GM23248 (cell line): ENCODE results near the gene ADRB2. TPM values are rescaled to one million over a fixed set of nuclear protein-coding genes. Genes with fewer than 3 reads are reported as not detected.

Source experiments
- DNase-seq: peaks from one replicate; pipeline ENCODE4 v3.0.0-alpha.2; 2015
- H2AFZ ChIP-seq: fragments of 200-600 bp; sonication (generic); 2 replicates; pipeline ENCODE4 v1.6.1; 2016; ENCODE audit warnings: antibody characterized with exemption
- H3F3A ChIP-seq: fragments of 200-600 bp; sonication (generic); 2 replicates; pipeline ENCODE4 v1.6.1; 2016; ENCODE audit warnings: mild to moderate bottlenecking, antibody characterized with exemption, mixed run types; ENCODE audit not compliant: insufficient read depth
- H3K27ac ChIP-seq: fragments of 200-600 bp; sonication (generic); 2 replicates; pipeline ENCODE4 v1.5.1; 2016; ENCODE audit warnings: mild to moderate bottlenecking
- H3K27me3 ChIP-seq: fragments of 200-600 bp; sonication (generic); replicated peaks from 2 replicates; pipeline ENCODE4 v1.6.1; 2016; ENCODE audit warnings: mild to moderate bottlenecking; ENCODE audit not compliant: insufficient read depth
- H3K36me3 ChIP-seq: fragments of 200-600 bp; sonication (generic); 2 replicates; pipeline ENCODE4 v1.6.1; 2016; ENCODE audit warnings: low read depth, mild to moderate bottlenecking
- H3K4me1 ChIP-seq: fragments of 200-600 bp; sonication (generic); 2 replicates; pipeline ENCODE4 v1.6.1; 2016; ENCODE audit warnings: mild to moderate bottlenecking; ENCODE audit not compliant: insufficient read depth
- H3K4me2 ChIP-seq: fragments of 200-600 bp; sonication (generic); one replicate; pipeline ENCODE4 v1.6.1; 2016; ENCODE audit warnings: mild to moderate bottlenecking; ENCODE audit not compliant: unreplicated experiment
- H3K4me3 ChIP-seq: fragments of 200-600 bp; sonication (generic); 2 replicates; pipeline ENCODE4 v1.5.1; 2016; ENCODE audit warnings: mild to moderate bottlenecking
- H3K79me2 ChIP-seq: fragments of 200-600 bp; sonication (generic); 2 replicates; pipeline ENCODE4 v1.6.1; 2016; ENCODE audit warnings: mild to moderate bottlenecking; ENCODE audit not compliant: insufficient read depth
- H3K9ac ChIP-seq: fragments of 200-600 bp; sonication (generic); 2 replicates; pipeline ENCODE4 v1.6.1; 2016; ENCODE audit warnings: mild to moderate bottlenecking
- H3K9me2 ChIP-seq: fragments of 200-600 bp; sonication (generic); 2 replicates; pipeline ENCODE4 v1.6.1; 2016; ENCODE audit warnings: mixed run types, mild to moderate bottlenecking, moderate library complexity; ENCODE audit not compliant: insufficient read depth
- H3K9me3 ChIP-seq: fragments of 200-600 bp; sonication (generic); one replicate; pipeline ENCODE4 v1.6.1; 2017; ENCODE audit warnings: low read depth
- H4K20me1 ChIP-seq: fragments of 200-600 bp; sonication (generic); 2 replicates; pipeline ENCODE4 v1.6.0; 2016; ENCODE audit not compliant: insufficient read depth
- EZH2 ChIP-seq: fragments of 200-600 bp; sonication (generic); IDR thresholded peaks from 2 replicates; pipeline ENCODE4 v1.6.1; 2018; ENCODE audit warnings: antibody characterized with exemption, mild to moderate bottlenecking; ENCODE audit not compliant: insufficient read depth, poor library complexity, severe bottlenecking
- EZH2phosphoT487 ChIP-seq: fragments of 200-600 bp; sonication (generic); IDR thresholded peaks from 2 replicates; pipeline ENCODE4 v1.6.1; 2018; ENCODE audit warnings: antibody characterized with exemption, moderate library complexity, mild to moderate bottlenecking, low read depth; ENCODE audit not compliant: insufficient read depth
- WGBS, 2 experiments: methylation state at CpG; one replicate each; pipeline ENCODE4 v1.1.6; 2015 to 2017; ENCODE audit warnings: low lambda C conversion rate in 2 of 2, low coverage in 1 of 2; ENCODE audit errors: missing lambda C conversion rate in 2 of 2; 5-methylcytosine and 5-hydroxymethylcytosine counted together
- in situ Hi-C: fragments of 300-500 bp; cut with MboI; formaldehyde crosslinking; loops from 2 replicates; pipeline ENCODE4 v1.15.0; 2020
- polyA plus RNA-seq: library from polyadenylated mRNA; unstranded; fragments of >200 nt; fragmentation: Nextera tagmentation; extraction: Ambion mirVana; gene quantifications from 2 replicates; pipeline ENCODE4 v1.2.1, GENCODE V29; 2016
- total RNA-seq: library from RNA; depleted of rRNA; stranded (reverse); fragments of >200 nt; shearing (Covaris generic); gene quantifications from 2 replicates; pipeline ENCODE4 v1.2.3, GENCODE V29; 2014

Gene ADRB2
- total and polyA plus RNA-seq, 2 experiments from 2014 or later: 0.19 to 0.65 TPM

GRCh38 chr5:148844433-148845280 lies 18.2 kb downstream of the ADRB2 start:
- 0 out of 2 replicates have a peak, but pooled peaks cover 9% of the 10 kb centered on the region for H3K4me1 ChIP-seq
- TF ChIP-seq EZH2phosphoT487: no peak
- TF ChIP-seq EZH2: no peak
- no peak overlapping the region for H3K9ac ChIP-seq
- H3K9me3 ChIP-seq: no peaks in the 10 kb centered on the region
- in situ Hi-C loops: no loop called here
- 94 to 96% methylated on average over 7 of the region's 7 CpGs for WGBS, 2 experiments
- H3K27me3 ChIP-seq: no peaks in the 10 kb centered on the region
- no peaks in the 10 kb centered on the region for H3K36me3 ChIP-seq
- no peaks in the 10 kb centered on the region for H3K79me2 ChIP-seq
- no peaks in the 10 kb centered on the region for H4K20me1 ChIP-seq
- H3K9me2 ChIP-seq: no peaks in the 10 kb centered on the region
- no peak overlapping the region for H3K4me2 ChIP-seq
- H3K27ac ChIP-seq: no peak overlapping the region
- no peak overlapping the region for H3K4me3 ChIP-seq
- DNase-seq: no peak
- H2AFZ ChIP-seq: no peak overlapping the region
- no peaks in the 10 kb centered on the region for H3F3A ChIP-seq

GRCh38 chr5:148846930-148847329 lies 20.5 kb downstream of the ADRB2 start:
- H3K27ac ChIP-seq: no peak overlapping the region
- H3K9ac ChIP-seq: no peak overlapping the region
- no peaks in the 10 kb centered on the region for H4K20me1 ChIP-seq
- no peaks in the 10 kb centered on the region for H3K36me3 ChIP-seq
- no peak overlapping the region for H3K4me3 ChIP-seq
- no peaks in the 10 kb centered on the region for H3F3A ChIP-seq
- H3K9me2 ChIP-seq: no peaks in the 10 kb centered on the region
- H3K9me3 ChIP-seq: no peaks in the 10 kb centered on the region
- DNase-seq: peak; percentile 47
- H3K79me2 ChIP-seq: no peaks in the 10 kb centered on the region
- no peaks in the 10 kb centered on the region; the same call in 1 of the 2 replicates for H3K27me3 ChIP-seq
- no peak overlapping the region for H3K4me2 ChIP-seq
- H3K4me1 ChIP-seq: 0 out of 2 replicates have a peak, but pooled peaks cover 9% of the 10 kb centered on the region
- in situ Hi-C loops: no loop called here
- no peak overlapping the region for H2AFZ ChIP-seq
- TF ChIP-seq EZH2 (no peak), EZH2phosphoT487 (no peak)

- TF ChIP-seq EZH2 (no peak), EZH2phosphoT487 (no peak)
- Histone ChIP-seq H3K9me2 (no peaks in the 10 kb centered on the region), H3K9ac (no peak overlapping the region), H2AFZ (no peak overlapping the region), H3K27me3 (no peaks in the 10 kb centered on the region; the same call in 1 of the 2 replicates), H3K9me3 (no peaks in the 10 kb centered on the region), H3K4me2 (no peak overlapping the region), H4K20me1 (no peaks in the 10 kb centered on the region), H3K27ac (no peak overlapping the region), H3K36me3 (no peaks in the 10 kb centered on the region), H3K4me1 (0 out of 2 replicates have a peak, but pooled peaks cover 9% of the 10 kb centered on the region), H3K4me3 (no peak overlapping the region), H3K79me2 (no peaks in the 10 kb centered on the region), H3F3A (no peaks in the 10 kb centered on the region)
- no peak for DNase-seq
- in situ Hi-C loops: no loop called here
- 70 to 80% methylated on average over 2 of the region's 2 CpGs for WGBS, 2 experiments
These were observed 21.0 kb downstream of the ADRB2 start for GRCh38 chr5:148847456-148847855.

- no peaks in the 10 kb centered on the region; the same call in 1 of the 2 replicates for H3K27me3 ChIP-seq
- no peak for DNase-seq
- H3K9me3 ChIP-seq: no peaks in the 10 kb centered on the region
- 0 out of 2 replicates have a peak, but pooled peaks cover 8% of the 10 kb centered on the region for H3K4me1 ChIP-seq
- no peaks in the 10 kb centered on the region for H3F3A ChIP-seq
- no peak overlapping the region for H3K27ac ChIP-seq
- WGBS, 2 experiments: 48 to 53% methylated on average over 3 of the region's 3 CpGs
- H3K9me2 ChIP-seq: no peaks in the 10 kb centered on the region
- H3K79me2 ChIP-seq: no peaks in the 10 kb centered on the region
- H3K4me2 ChIP-seq: no peak overlapping the region
- H4K20me1 ChIP-seq: no peaks in the 10 kb centered on the region
- TF ChIP-seq EZH2 (no peak), EZH2phosphoT487 (no peak)
- H3K36me3 ChIP-seq: no peaks in the 10 kb centered on the region
- in situ Hi-C loops: no loop called here
- H3K4me3 ChIP-seq: no peak overlapping the region
- no peak overlapping the region for H3K9ac ChIP-seq
- no peak overlapping the region for H2AFZ ChIP-seq
These were observed 22.1 kb downstream of the ADRB2 start for GRCh38 chr5:148848393-148849031.
